ENCODE results near the gene ANKRD60.

DNA sequence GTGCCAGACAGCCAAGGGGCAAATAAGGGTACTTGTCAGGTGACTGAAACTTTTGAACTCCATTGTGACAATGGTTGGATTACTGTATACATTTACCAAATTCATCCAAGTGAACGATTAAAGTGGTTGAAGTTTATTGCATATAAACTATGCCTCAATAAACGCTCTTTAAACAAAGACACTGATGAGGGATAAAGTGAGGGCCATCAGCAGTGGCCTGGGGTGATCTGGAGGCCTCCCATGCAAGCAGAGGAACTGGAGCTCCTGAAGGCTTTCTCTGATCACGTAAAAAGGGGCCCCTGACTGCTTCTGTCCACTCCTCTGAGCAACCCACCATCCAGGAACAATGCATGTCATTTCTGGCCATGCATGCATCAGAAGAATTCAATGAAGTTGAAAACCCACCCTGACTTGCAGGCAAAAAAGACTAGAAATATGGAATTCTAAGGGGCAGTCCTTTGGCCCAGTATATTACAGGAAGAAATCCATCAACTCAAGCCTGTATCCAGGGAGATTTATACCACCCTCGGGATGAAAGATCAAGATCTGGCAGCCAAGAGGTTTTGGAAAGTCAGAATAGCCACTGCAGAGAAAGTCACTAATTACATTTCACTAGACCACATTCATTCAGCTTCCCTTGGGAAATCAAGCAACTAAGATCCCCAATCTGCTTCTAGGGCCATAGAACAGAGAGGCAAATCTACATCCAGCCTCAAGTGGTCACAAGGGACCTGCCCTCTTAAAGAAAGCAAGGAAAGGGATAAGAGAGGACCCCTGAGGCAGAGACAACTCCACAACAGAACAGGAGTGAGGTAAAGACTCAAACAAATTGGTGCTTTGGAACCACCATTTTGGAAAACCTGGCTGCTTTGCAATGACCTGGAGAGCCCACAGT lies 49.4 kb upstream of the ANKRD60 start:
- TF ChIP-seq, protein P1, sequence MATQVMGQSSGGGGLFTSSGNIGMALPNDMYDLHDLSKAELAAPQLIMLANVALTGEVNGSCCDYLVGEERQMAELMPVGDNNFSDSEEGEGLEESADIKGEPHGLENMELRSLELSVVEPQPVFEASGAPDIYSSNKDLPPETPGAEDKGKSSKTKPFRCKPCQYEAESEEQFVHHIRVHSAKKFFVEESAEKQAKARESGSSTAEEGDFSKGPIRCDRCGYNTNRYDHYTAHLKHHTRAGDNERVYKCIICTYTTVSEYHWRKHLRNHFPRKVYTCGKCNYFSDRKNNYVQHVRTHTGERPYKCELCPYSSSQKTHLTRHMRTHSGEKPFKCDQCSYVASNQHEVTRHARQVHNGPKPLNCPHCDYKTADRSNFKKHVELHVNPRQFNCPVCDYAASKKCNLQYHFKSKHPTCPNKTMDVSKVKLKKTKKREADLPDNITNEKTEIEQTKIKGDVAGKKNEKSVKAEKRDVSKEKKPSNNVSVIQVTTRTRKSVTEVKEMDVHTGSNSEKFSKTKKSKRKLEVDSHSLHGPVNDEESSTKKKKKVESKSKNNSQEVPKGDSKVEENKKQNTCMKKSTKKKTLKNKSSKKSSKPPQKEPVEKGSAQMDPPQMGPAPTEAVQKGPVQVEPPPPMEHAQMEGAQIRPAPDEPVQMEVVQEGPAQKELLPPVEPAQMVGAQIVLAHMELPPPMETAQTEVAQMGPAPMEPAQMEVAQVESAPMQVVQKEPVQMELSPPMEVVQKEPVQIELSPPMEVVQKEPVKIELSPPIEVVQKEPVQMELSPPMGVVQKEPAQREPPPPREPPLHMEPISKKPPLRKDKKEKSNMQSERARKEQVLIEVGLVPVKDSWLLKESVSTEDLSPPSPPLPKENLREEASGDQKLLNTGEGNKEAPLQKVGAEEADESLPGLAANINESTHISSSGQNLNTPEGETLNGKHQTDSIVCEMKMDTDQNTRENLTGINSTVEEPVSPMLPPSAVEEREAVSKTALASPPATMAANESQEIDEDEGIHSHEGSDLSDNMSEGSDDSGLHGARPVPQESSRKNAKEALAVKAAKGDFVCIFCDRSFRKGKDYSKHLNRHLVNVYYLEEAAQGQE (IDR thresholded peaks at IDR 0.05; ENCODE audit: low read depth), result no peak
- TF ChIP-seq TAF1 (IDR thresholded peaks at IDR 0.05; ENCODE audit: low read depth), result no peak
- TF ChIP-seq, protein P2, sequence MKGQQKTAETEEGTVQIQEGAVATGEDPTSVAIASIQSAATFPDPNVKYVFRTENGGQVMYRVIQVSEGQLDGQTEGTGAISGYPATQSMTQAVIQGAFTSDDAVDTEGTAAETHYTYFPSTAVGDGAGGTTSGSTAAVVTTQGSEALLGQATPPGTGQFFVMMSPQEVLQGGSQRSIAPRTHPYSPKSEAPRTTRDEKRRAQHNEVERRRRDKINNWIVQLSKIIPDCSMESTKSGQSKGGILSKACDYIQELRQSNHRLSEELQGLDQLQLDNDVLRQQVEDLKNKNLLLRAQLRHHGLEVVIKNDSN (IDR thresholded peaks at IDR 0.05), result no peak
- TF ChIP-seq EP300 (IDR thresholded peaks at IDR 0.05; ENCODE audit: borderline replicate concordance), result no peak
- no peak for TF ChIP-seq TEAD4 (IDR thresholded peaks at IDR 0.05)
- TF ChIP-seq, protein P3, sequence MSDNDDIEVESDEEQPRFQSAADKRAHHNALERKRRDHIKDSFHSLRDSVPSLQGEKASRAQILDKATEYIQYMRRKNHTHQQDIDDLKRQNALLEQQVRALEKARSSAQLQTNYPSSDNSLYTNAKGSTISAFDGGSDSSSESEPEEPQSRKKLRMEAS (IDR thresholded peaks at IDR 0.05), result no peak
- TF ChIP-seq EGR1 (IDR thresholded peaks at IDR 0.05), result no peak
- no peak for TF ChIP-seq CREB1 (IDR thresholded peaks at IDR 0.05; ENCODE audit: low read depth)
